ENCODE results near the gene RPL37A.

DNA sequence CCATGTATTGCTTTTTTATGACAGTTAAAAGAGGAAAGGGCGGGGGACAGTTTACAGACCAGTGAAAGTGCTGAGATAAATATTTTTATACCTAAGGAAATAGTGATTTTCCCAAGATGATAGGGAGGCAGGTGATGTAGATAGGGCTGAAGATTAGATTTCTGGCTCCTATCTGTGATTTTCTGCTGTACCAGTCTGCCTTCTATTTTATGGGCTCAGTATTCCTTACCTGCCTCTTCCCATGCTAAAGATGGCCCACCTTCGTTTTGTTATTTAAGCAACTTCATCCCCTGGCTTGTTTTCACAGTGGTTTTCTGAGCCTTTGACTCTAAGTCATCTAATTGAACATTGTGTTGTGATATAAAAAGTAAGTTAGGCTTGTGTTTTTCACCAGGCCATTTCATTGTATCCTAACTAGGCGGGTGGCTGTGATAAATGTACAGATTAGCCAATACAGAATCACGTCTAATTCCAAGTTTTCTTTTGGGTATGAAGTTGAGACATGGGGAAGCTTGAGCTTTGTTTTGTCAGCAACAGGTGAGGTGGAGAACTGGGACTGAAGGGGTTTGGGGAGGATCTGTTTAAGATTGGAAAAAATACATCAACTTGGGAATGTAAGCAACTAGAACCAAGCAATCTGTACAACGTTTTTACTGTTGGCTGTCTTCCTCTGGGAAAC, 5.2 kb downstream of the RPL37A start:
- TF ChIP-seq CTCF (IDR thresholded peaks at IDR 0.05): no peak
- no peak for TF ChIP-seq POLR2A (IDR thresholded peaks at IDR 0.05)
